Mesenchymal stem cell (in vitro differentiated cells and primary cell): ENCODE measurements around the gene GPX3.

Experiments
- DNase-seq: peaks from one replicate; pipeline ENCODE4 v3.0.0-alpha.2; 2013
- H2AFZ ChIP-seq: one replicate; pipeline ENCODE4 v1.6.1; 2013; ENCODE audit warnings: low read depth, mild to moderate bottlenecking, control low read depth, inconsistent platforms, low read length, moderate library complexity
- H2AK5ac ChIP-seq: 2 replicates; pipeline ENCODE4 v1.6.1; 2013; ENCODE audit warnings: low read length, moderate library complexity, mild to moderate bottlenecking, inconsistent platforms; ENCODE audit not compliant: severe bottlenecking
- H2BK120ac ChIP-seq: one replicate; pipeline ENCODE4 v1.6.1; 2013; ENCODE audit warnings: low read depth, mild to moderate bottlenecking, inconsistent platforms, low read length, moderate library complexity
- H2BK12ac ChIP-seq, 2 experiments: one replicate each; pipeline ENCODE4 v1.6.1; 2013; ENCODE audit warnings: inconsistent platforms in 2 of 2, low read length in 2 of 2, mild to moderate bottlenecking in 2 of 2, moderate library complexity in 2 of 2, control low read depth in 1 of 2
- H2BK15ac ChIP-seq: one replicate; pipeline ENCODE4 v1.6.1; 2013; ENCODE audit warnings: mild to moderate bottlenecking, low read depth, inconsistent platforms; ENCODE audit not compliant: poor library complexity, severe bottlenecking
- H2BK5ac ChIP-seq: 2 replicates; pipeline ENCODE4 v1.6.1; 2013; ENCODE audit warnings: low read depth, mild to moderate bottlenecking, low read length, control low read depth, inconsistent platforms; ENCODE audit not compliant: poor library complexity, severe bottlenecking
- H3K14ac ChIP-seq, 2 experiments: one replicate each; pipeline ENCODE4 v1.6.1; 2013; ENCODE audit warnings: inconsistent platforms in 2 of 2, low read length in 2 of 2, control low read depth in 1 of 2, mild to moderate bottlenecking in 1 of 2, moderate library complexity in 1 of 2
- H3K18ac ChIP-seq, 2 experiments: one replicate each; pipeline ENCODE4 v1.6.1; 2013; ENCODE audit warnings: inconsistent platforms in 2 of 2, low read length in 2 of 2, control low read depth in 1 of 2, low read depth in 1 of 2, mild to moderate bottlenecking in 1 of 2
- H3K23ac ChIP-seq, 2 experiments: one replicate each; pipeline ENCODE4 v1.6.1; 2013; ENCODE audit warnings: inconsistent platforms in 2 of 2, low read length in 2 of 2, mild to moderate bottlenecking in 2 of 2, moderate library complexity in 2 of 2, control low read depth in 1 of 2
- H3K27ac ChIP-seq: 2 replicates; pipeline ENCODE4 v1.5.1; 2013; ENCODE audit warnings: mild to moderate bottlenecking, moderate library complexity, low read length, control low read depth, inconsistent platforms; ENCODE audit not compliant: poor library complexity, severe bottlenecking
- H3K27me3 ChIP-seq, 2 experiments: 2 replicates each; pipeline versions ENCODE4 v1.6.1 to v1.7.0; 2013; ENCODE audit warnings: low read length in 2 of 2, mild to moderate bottlenecking in 2 of 2, moderate library complexity in 2 of 2, control low read depth in 1 of 2, inconsistent platforms in 1 of 2; ENCODE audit not compliant: control insufficient read depth in 1 of 2, insufficient read depth in 1 of 2
- H3K36me3 ChIP-seq, 2 experiments: 2 replicates each; pipeline versions ENCODE4 v1.6.1 to v1.7.0; 2013; ENCODE audit warnings: low read length in 2 of 2, control low read depth in 1 of 2, inconsistent platforms in 1 of 2, low read depth in 1 of 2, mild to moderate bottlenecking in 1 of 2; ENCODE audit not compliant: insufficient read depth in 2 of 2, control insufficient read depth in 1 of 2
- H3K4ac ChIP-seq, 2 experiments: one replicate each; pipeline ENCODE4 v1.6.1; 2013; ENCODE audit warnings: inconsistent platforms in 2 of 2, low read length in 2 of 2, mild to moderate bottlenecking in 2 of 2, moderate library complexity in 2 of 2, control low read depth in 1 of 2, low read depth in 1 of 2
- H3K4me1 ChIP-seq: 2 replicates; pipeline ENCODE4 v1.6.1; 2013; ENCODE audit warnings: low read depth, low read length, control low read depth; ENCODE audit not compliant: control insufficient read depth, insufficient read depth
- H3K4me2 ChIP-seq: 2 replicates; pipeline ENCODE4 v1.6.1; 2013; ENCODE audit warnings: low read length, mild to moderate bottlenecking, inconsistent platforms; ENCODE audit not compliant: poor library complexity, severe bottlenecking
- H3K4me3 ChIP-seq, 2 experiments: 2 replicates each; pipeline versions ENCODE4 v1.5.1 to v1.7.0; 2013; ENCODE audit warnings: low read length in 2 of 2, mild to moderate bottlenecking in 2 of 2, control low read depth in 1 of 2, low read depth in 1 of 2; ENCODE audit not compliant: insufficient read depth in 1 of 2
- H3K79me1 ChIP-seq: replicated peaks from 2 replicates; pipeline ENCODE4 v1.6.1; 2013; ENCODE audit warnings: mild to moderate bottlenecking, control low read depth, low read length, inconsistent platforms; ENCODE audit not compliant: poor library complexity, severe bottlenecking
- H3K9ac ChIP-seq: 2 replicates; pipeline ENCODE4 v1.7.0; 2013; ENCODE audit warnings: mild to moderate bottlenecking, low read length, moderate library complexity
- H3K9me3 ChIP-seq: 2 replicates; pipeline ENCODE4 v1.7.0; 2013; ENCODE audit warnings: mild to moderate bottlenecking, low read length; ENCODE audit not compliant: control insufficient read depth
- H4K8ac ChIP-seq: one replicate; pipeline ENCODE4 v1.6.1; 2013; ENCODE audit warnings: inconsistent platforms, mild to moderate bottlenecking, low read length, moderate library complexity
- H4K91ac ChIP-seq: one replicate; pipeline ENCODE4 v1.6.1; 2013; ENCODE audit warnings: mild to moderate bottlenecking, low read length, inconsistent platforms
- WGBS: methylation state at CpG from one replicate; pipeline ENCODE4 v1.1.7; 2013; ENCODE audit warnings: mixed read lengths; 5-methylcytosine and 5-hydroxymethylcytosine counted together

GPX3 gene

DNA sequence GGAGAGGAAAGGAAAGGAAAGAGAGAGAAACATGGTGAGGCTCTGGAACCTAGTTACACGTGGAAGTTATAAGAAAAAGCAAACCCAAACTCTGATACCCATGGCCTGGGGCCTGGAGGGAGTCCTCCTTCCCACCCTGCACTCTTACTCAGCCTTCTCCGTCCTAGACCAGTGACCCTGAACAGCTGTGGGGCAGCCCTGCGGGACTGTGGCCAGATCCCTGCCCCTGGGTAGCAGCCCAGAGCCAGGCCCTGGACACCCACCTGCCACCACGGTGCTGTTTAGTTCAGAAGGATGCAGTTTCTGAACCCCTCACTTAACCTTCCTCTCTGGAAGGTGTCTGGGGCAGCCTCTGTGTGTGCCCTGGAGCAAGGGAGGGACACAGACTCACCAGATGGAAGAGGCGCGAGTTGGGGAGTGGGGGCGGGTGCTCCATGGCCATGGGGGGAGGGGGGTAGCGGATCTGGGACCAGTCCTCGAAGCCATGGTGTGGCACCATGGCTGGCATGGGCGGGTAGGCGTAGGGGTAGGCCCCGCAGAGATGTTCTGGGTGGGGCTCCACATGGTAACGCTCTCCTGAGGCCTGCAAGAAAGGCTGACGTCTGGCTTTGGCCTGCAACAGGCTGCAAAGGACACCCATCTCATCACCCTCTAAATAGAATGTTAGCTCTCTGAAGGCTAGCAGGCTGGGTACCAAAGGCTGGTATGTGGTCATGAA, 13.0 kb downstream of the GPX3 start:
- Histone ChIP-seq H3K4me1 (peaks cover 29% of the 10 kb centered on the region), H3K9ac (no peak overlapping the region), H3K4me3 (no peak overlapping the region), H2BK12ac (no peak overlapping the region), H3K9me3 (no peaks in the 10 kb centered on the region), H3K4ac (no peak overlapping the region), H4K8ac (no peak overlapping the region), H2AK5ac (no peak overlapping the region), H4K91ac (no peak overlapping the region), H2AFZ (no peak overlapping the region), H3K4me2 (no peak overlapping the region), H3K14ac (no peak overlapping the region), H2BK5ac (no peak overlapping the region), H3K27ac (no peak overlapping the region), H3K23ac (no peak overlapping the region), H3K27me3 (no peaks in the 10 kb centered on the region), H3K18ac (no peak overlapping the region), H2BK120ac (no peak overlapping the region), H2BK15ac (no peak overlapping the region), H3K79me1 (peaks cover 27% of the 10 kb centered on the region), H3K36me3 (peaks cover 73 to 85% of the 10 kb centered on the region in 2 experiments)
- whole genome bisulfite sequencing = 94% methylated on average over 8 of the region's 14 CpGs
- no peak for DNase-seq

DNA sequence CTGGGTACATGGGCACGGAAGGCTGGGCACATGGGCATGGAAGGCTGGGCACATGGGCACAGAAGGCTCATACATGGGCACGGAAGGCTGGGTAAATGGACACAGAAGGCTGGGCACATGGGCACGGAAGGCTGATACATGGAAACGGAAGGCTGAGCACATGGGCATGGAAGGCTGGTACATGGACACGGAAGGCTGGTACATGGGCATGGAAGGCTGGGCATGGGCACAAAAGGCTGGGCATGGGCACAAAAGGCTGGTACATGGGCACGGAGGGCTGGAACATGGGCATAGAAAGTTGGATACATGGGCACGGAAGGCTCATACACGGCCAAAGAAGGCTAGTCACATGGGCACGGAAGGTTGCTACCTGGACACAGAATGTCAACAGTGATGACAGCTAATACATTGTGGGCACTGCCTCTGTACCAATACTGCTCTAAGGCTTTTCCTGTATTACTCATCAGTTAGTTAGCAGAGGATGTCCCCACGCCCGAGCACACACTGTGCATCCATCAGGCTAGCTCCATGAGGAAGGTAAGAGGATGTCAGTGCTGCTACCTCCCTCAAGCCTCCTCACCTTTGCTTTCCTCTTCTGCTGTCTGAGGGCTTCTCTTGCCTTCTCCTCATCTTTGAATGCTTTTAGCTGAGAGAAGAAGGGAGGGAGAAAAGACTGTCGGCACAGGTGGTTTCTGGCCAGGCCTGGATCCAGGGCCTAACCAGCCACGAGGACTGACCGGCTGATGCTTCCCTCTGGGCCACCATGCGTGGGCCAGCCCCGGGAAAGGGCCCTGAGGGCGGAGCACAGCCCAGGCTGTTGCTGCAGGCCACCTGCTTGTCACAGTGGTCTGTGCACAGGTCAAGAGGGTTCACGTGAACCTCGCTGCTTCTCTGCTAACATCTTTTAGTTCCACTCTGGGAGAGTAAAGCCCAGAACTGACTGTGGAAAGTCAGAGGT, 14.3 kb downstream of the GPX3 start:
- Histone ChIP-seq H2BK5ac (no peak overlapping the region), H2AK5ac (no peak overlapping the region), H2AFZ (no peak overlapping the region), H3K9me3 (no peaks in the 10 kb centered on the region), H4K8ac (no peak overlapping the region), H2BK15ac (no peak overlapping the region), H3K4me2 (no peak overlapping the region), H3K27me3 (no peaks in the 10 kb centered on the region), H3K4me1 (peaks cover 39% of the 10 kb centered on the region), H2BK12ac (no peak overlapping the region), H3K4me3 (no peak overlapping the region), H3K9ac (no peak overlapping the region), H4K91ac (no peak overlapping the region), H3K18ac (no peak overlapping the region), H3K36me3 (peaks cover 67 to 85% of the 10 kb centered on the region in 2 experiments), H3K79me1 (peaks cover 31% of the 10 kb centered on the region), H3K14ac (no peak overlapping the region), H3K4ac (no peak overlapping the region), H3K27ac (no peak overlapping the region), H3K23ac (no peak overlapping the region), H2BK120ac (no peak overlapping the region)
- DNase-seq = no peak
- WGBS = 92% methylated on average over 19 of the region's 19 CpGs

DNA sequence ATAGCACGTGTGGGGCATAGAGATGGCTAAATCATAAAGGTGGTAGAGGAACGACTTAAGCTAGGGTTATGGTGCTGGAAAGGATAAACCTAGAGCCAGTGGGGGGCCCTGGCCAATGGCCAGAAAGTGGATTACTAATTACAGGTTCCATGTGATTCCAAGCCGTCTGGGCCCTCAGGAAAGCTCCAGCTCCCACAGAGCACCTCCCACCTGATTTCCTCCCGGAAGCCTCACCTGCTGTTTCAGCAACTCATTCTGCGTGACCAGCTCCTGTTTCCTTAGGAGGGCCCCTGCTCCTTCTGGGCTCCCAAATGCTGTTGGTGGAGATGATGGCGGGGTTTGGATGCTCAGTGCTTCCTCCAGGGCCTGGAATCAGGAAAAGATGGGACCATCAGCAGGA, 16.2 kb downstream of the GPX3 start:
- Histone ChIP-seq H3K4ac (no peak overlapping the region), H2AFZ (no peak overlapping the region), H3K4me3 (no peak overlapping the region), H3K18ac (no peak overlapping the region), H3K27me3 (no peaks in the 10 kb centered on the region), H4K91ac (no peak overlapping the region), H2AK5ac (no peak overlapping the region), H3K79me1 (peaks cover 28% of the 10 kb centered on the region), H2BK120ac (no peak overlapping the region), H3K14ac (no peak overlapping the region), H3K9ac (no peak overlapping the region), H3K23ac (no peak overlapping the region), H2BK5ac (no peak overlapping the region), H2BK15ac (no peak overlapping the region), H2BK12ac (no peak overlapping the region), H3K9me3 (no peaks in the 10 kb centered on the region), H4K8ac (peak overlapping the region; percentile 51), H3K4me2 (no peak overlapping the region), H3K27ac (peak overlapping the region; percentile 32), H3K36me3 (peaks cover 59 to 85% of the 10 kb centered on the region in 2 experiments), H3K4me1 (peaks cover 48% of the 10 kb centered on the region)
- WGBS = 96% methylated on average over 6 of the region's 6 CpGs
- DNase-seq = no peak
